Brain microvascular endothelial cell (primary cell): Measurements from ENCODE around the gene BBX.

Source experiments
- DNase-seq: peaks from one replicate; pipeline ENCODE4 v3.0.0-alpha.2; 2020
- H3K27ac ChIP-seq: fragments of 250-450 bp; sonication (Bioruptor Pico); 2 replicates; pipeline ENCODE4 v1.5.1; 2020; ENCODE audit warnings: mild to moderate bottlenecking, moderate library complexity
- H3K27me3 ChIP-seq: fragments of 250-450 bp; sonication (Bioruptor Pico); replicated peaks from 2 replicates; pipeline ENCODE4 v1.5.1; 2020; ENCODE audit warnings: mild to moderate bottlenecking
- H3K36me3 ChIP-seq: fragments of 250-450 bp; sonication (Bioruptor Pico); replicated peaks from 2 replicates; pipeline ENCODE4 v1.5.1; 2020; ENCODE audit warnings: mild to moderate bottlenecking
- H3K4me3 ChIP-seq: 2 replicates; pipeline ENCODE4 v1.5.1; 2011; ENCODE audit warnings: low read depth, mild to moderate bottlenecking, control low read depth, low read length, moderate library complexity
- CTCF ChIP-seq: IDR thresholded peaks from 2 replicates; pipeline ENCODE4 v1.5.1; 2011; ENCODE audit warnings: low read depth, mild to moderate bottlenecking, moderate library complexity, low read length, control low read depth, inconsistent platforms; ENCODE audit errors: missing control alignments
- in situ Hi-C: cut with HindIII; loops from 2 replicates; pipeline ENCODE4 v1.10.0; 2017; ENCODE audit warnings: low sequenced_read_pairs, low pct_ligation_motif_present

BBX gene

DNA sequence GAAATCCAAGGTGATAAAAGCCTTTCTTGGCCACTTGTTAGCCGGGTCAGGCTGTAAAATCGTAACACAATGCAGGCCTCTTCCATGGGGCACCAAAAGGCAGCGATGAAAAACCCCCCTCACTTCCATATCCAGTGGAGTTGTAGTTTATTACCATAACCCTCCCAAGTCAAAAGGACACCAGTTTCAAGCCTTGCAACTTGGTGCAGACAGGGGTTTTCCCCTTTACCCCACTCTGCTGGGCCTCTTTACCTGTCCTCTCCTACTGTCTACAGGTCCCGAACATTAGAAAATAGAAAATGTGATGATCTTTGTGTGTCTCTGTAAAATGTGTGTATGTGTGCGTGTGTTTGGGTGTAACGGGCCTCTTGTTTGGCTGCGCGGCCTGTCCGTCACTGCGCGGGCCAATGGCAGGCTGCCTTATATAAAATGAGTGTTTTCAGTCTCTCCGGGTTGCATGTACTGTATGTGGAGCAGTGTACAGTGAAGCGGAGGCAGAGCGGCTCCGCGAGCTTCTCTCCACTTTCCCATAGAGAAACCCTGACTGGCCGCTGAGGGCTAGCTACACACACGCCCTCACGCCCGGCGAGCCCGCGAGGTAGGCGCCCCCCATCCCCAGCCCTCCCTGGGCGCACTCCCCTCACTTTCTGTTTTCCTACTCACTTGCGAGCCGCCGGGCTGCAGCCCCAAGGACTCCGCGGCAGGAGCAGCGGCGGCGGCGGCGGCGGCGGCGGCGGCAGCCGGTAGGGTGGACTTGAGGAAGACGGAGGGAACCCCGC, at the start of gene BBX:
BBX (plus strand) TSS at position 453 of the 779 bp plus-strand sequence. CDS start 187,499 bp downstream, outside the sequence.
- Histone ChIP-seq H3K36me3 (no peaks in the 10 kb centered on the region), H3K4me3 (peak within 1 kb of the TSS; percentile 87), H3K27me3 (no peaks in the 10 kb centered on the region), H3K27ac (peak within 1 kb of the TSS; percentile 56)
- peak; percentile 100 for DNase-seq
- in situ Hi-C loops = no loop called here
- no peak for TF ChIP-seq CTCF

- Histone ChIP-seq H3K27me3 (no peaks in the 10 kb centered on the region), H3K27ac (no peak overlapping the region), H3K36me3 (no peaks in the 10 kb centered on the region), H3K4me3 (no peak overlapping the region)
- no peak for DNase-seq
- in situ Hi-C loops = no loop called here
- TF ChIP-seq CTCF = no peak
Measured at GRCh38 chr3:107476462-107476861, 46.3 kb upstream of the BBX start.

DNA sequence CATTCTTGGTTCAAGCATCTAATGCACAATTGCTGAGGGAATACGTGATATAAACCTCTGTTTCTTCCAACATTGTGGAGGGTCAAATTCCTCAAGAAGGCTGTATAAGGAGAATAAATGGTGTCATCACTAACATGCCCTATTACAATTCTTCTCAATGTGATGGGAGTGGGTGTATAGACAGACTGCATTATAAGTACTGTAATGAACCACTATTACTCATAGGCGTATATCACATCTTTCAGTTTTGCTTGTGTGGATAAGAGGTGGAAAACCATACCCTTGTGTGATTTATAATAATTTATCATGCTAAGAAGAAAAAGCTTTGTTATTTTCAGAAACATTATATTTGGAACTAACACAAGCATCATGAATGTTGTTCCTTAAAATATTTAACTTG, 35.3 kb upstream of the BBX start:
- no peak for TF ChIP-seq CTCF
- H3K27me3 ChIP-seq = no peaks in the 10 kb centered on the region
- in situ Hi-C loops = no loop called here

DNA sequence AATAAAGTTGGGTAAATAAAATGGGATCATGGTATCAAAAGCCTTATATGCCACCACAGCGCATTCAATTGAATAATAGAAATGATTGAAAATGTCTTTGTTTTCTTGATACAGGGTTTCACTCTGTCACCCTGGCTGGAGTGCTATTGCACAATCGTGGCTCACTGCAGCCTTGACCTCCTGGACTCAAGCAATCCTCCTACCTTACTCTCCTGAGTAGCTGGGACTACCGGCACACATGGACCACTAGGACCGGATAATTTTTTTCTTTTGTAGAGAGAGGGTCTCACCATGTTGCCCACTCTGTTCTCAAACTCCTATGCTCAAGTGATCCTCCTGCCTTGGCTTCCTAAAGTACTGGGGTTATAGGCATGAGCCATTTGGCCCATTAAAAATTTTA, 33.8 kb upstream of the BBX start:
- no peak for TF ChIP-seq CTCF
- H3K4me3 ChIP-seq = no peak overlapping the region
- H3K36me3 ChIP-seq = no peaks in the 10 kb centered on the region
- no peak overlapping the region for H3K27ac ChIP-seq
- in situ Hi-C loops = no loop called here
- H3K27me3 ChIP-seq = no peaks in the 10 kb centered on the region
- DNase-seq = no peak

More for the DNA sequence above, 35.3 kb upstream of the BBX start:
- DNase-seq = no peak
- Histone ChIP-seq H3K36me3 (no peaks in the 10 kb centered on the region), H3K4me3 (no peak overlapping the region), H3K27ac (no peak overlapping the region)

GRCh38 chr3:107493134-107493533, 29.6 kb upstream of the BBX start:
- Histone ChIP-seq H3K27ac (no peak overlapping the region), H3K27me3 (no peaks in the 10 kb centered on the region), H3K4me3 (no peak overlapping the region), H3K36me3 (no peaks in the 10 kb centered on the region)
- TF ChIP-seq CTCF = no peak
- no peak for DNase-seq
- in situ Hi-C loops = no loop called here

- Histone ChIP-seq H3K27ac (no peak overlapping the region), H3K36me3 (no peaks in the 10 kb centered on the region), H3K27me3 (no peaks in the 10 kb centered on the region), H3K4me3 (no peak overlapping the region)
- in situ Hi-C loops = no loop called here
- no peak for DNase-seq
- TF ChIP-seq CTCF = no peak
Measured at GRCh38 chr3:107496855-107497254, 25.9 kb upstream of the BBX start.
